GM12892 (cell line): Measurements from ENCODE around the gene OPCML.

ENCODE experiments used
- DNase-seq: peaks from one replicate; pipeline ENCODE4 v3.0.0; 2011; ENCODE audit not compliant: insufficient read length
- FAIRE-seq: peaks from 2 replicates; lab custom pipeline; 2011; peaks lifted over from hg19 to GRCh38; lab: Jason Lieb, UNC
- POLR2A ChIP-seq: IDR thresholded peaks from 2 replicates; pipeline ENCODE4 v1.6.1; 2011; ENCODE audit warnings: low read depth, low read length, control low read depth
- POLR2AphosphoS5 ChIP-seq: IDR thresholded peaks from 2 replicates; pipeline ENCODE4 v1.6.1; 2011; ENCODE audit warnings: low read depth, low read length, control low read depth
- TAF1 ChIP-seq: IDR thresholded peaks from 2 replicates; pipeline ENCODE4 v1.6.1; 2011; ENCODE audit warnings: low read depth, mild to moderate bottlenecking, control low read depth, low read length, borderline replicate concordance

OPCML gene

DNA sequence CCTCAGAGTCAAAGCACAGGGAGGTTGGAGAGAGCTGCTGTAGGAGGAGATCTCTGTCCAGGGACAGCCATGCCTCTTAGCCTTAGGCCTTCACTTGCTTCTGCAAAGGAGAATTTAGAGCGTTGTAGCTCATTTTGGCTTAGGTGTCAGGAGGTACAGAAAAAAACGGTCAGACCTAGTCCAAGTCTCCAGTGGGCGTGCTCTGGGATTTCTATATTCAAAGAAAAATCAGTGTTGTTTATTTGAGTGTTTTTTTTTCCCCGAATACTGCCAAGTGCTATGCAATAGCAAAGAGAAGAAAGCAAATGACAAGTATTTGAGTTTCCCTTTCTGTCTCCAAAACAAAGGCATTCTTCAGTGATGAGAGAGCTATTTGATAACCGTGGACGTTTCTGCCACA, 22.7 kb upstream of the OPCML start:
- DNase-seq (no peak), FAIRE-seq (no peak)
- TF ChIP-seq POLR2AphosphoS5 (no peak), POLR2A (no peak), TAF1 (no peak)

DNA sequence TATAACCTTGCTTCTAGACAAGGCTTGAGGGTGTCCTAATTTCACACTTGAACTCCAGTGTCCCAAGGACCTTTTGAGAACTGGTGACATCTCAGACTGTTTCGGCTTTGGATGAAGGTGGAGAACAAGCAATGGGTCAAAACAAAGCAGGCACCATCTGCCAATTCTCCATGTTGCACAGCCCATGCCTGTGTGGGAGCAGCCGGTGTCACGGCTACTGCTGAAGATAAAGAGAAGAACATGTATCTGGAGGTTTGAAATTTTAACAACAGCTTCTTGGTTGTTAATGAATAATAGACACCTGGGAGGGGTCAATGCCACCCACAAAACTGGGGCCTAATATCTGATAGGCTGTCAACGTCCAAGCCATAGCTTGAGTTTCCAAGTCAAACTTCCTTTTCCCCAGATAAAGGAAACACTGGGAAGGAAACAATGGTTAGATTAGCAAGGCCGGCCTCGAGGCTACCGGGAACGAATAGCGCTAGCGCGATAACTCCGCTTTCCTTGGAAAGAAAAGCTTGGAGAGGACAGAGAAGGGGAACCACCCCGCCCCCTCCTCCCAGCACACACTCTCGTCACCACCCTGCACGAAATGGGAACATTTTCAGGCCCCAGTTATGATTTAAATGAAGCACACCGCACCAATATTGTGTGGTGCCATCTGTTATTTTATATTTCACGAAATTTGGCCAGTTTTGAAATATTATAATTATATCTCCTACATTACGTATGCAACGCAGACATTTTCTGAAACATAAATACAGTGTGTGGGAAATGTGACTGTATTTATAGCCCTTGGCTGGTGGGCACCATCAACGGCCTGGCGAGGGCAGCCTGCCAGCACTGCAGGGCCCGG, 21.8 kb upstream of the OPCML start:
- DNase-seq (no peak), FAIRE-seq (no peak)

DNA sequence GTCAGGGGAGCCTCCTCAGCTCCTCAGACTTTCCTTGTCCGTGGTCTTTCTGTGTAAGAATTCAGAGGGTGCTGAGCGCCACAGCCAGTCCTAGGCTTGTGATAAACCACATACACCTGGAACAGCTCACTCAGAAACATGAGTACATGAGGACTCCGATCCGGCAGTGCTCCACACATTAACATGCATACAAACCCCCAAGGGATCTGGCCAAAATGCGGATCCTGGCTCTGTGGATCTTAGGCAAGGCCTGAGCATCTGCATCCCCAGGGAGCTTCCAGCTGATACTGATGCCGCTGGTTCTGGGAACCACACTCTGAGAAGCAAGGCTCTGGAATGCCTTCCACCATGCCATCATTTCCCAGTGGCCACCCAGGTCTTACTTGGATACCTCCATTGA, 20.6 kb upstream of the OPCML start:
- TF ChIP-seq POLR2A (no peak), POLR2AphosphoS5 (no peak), TAF1 (no peak)
- no peak for FAIRE-seq
- no peak for DNase-seq

More for the DNA sequence above, 21.8 kb upstream of the OPCML start:
- TF ChIP-seq POLR2A: no peak
- no peak for TF ChIP-seq TAF1
- no peak for TF ChIP-seq POLR2AphosphoS5

DNA sequence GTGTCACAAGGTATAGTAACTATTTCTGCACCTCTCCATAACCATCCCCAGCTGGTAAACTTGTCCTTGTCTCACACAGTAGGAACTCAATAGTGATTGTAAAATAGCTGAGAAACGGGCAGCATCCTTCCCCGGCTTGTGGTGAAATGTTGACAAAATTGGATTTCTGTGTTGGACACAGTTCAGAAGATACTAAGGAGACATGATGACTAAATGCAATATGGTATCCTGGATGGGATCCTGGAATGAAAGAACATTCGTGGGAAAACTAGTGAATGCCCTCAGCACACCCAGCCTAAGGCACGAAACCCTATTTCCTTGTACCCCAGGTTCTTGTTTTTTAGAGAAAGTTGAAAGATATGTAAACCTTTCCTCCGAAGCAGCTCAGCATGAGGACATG, 18.8 kb upstream of the OPCML start:
- TF ChIP-seq POLR2AphosphoS5: no peak
- TF ChIP-seq POLR2A: no peak
- TF ChIP-seq TAF1: no peak
- FAIRE-seq (no peak), DNase-seq (no peak)

- no peak for FAIRE-seq
- TF ChIP-seq POLR2AphosphoS5 (no peak), POLR2A (no peak), TAF1 (no peak)
- no peak for DNase-seq
Observed at GRCh38 chr11:133549826-133550225, 17.5 kb upstream of the OPCML start.

DNA sequence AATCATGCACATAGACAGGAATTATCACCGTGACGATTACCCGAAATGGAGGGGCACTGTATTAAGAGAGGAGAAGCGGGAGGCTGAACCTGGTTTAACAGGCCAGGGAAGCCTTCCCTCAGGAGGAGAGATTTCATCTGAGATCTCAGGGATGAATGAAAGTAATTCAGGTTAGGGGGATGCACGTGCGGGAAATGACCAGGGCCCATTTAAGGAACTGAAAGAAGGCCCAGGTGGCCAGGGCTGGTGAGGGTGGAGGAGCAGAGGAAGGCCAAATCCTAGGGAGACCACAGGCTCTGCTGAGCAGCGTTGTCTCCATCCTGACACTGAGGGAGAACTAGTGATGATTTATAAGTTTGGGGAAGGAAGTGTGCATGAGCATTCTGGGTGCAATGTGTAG, 16.3 kb upstream of the OPCML start:
- no peak for TF ChIP-seq POLR2AphosphoS5
- TF ChIP-seq POLR2A: no peak
- TF ChIP-seq TAF1: no peak
- no peak for FAIRE-seq

GRCh38 chr11:133547808-133548494, 15.7 kb upstream of the OPCML start:
- DNase-seq: no peak

More for the DNA sequence above, 16.3 kb upstream of the OPCML start:
- no peak for DNase-seq

DNA sequence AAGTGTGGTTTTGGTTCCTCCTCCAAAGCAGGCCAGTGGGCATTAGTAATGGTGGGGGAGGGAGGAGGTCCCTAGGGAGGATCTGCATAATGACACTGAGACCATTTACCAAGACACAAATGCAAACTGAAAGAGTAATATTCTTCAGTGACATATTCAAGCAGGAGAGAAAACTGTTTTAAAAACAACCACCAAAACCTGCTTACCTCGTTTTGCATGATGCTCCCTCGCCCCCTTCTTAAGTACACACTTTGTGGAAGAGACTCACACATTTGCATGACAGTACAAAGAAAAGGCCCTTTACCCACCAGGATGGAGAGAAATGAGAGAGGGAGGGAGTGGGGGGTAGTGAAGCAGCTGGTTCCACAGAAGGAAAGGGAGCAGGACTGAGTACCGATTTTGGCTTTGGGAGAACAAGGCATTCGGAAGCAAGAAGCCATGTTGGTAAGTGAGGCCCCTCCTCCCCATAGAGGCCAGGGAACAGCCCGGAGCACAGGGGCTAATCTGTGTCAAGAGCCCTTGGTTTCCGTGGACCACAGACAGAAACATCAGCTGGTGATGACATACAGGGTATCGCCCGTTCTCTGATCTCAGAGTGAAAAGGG, 13.0 kb upstream of the OPCML start:
- TF ChIP-seq POLR2A (no peak), POLR2AphosphoS5 (no peak), TAF1 (no peak)
- DNase-seq: no peak
- peak; percentile 76 for FAIRE-seq

More at GRCh38 chr11:133547808-133548494, 15.7 kb upstream of the OPCML start:
- TF ChIP-seq TAF1 (no peak), POLR2A (no peak), POLR2AphosphoS5 (no peak)
- FAIRE-seq: no peak

- TF ChIP-seq TAF1 (no peak), POLR2AphosphoS5 (no peak), POLR2A (no peak)
- FAIRE-seq (no peak), DNase-seq (no peak)
Observed at GRCh38 chr11:133541720-133542095, 9.4 kb upstream of the OPCML start.

DNA sequence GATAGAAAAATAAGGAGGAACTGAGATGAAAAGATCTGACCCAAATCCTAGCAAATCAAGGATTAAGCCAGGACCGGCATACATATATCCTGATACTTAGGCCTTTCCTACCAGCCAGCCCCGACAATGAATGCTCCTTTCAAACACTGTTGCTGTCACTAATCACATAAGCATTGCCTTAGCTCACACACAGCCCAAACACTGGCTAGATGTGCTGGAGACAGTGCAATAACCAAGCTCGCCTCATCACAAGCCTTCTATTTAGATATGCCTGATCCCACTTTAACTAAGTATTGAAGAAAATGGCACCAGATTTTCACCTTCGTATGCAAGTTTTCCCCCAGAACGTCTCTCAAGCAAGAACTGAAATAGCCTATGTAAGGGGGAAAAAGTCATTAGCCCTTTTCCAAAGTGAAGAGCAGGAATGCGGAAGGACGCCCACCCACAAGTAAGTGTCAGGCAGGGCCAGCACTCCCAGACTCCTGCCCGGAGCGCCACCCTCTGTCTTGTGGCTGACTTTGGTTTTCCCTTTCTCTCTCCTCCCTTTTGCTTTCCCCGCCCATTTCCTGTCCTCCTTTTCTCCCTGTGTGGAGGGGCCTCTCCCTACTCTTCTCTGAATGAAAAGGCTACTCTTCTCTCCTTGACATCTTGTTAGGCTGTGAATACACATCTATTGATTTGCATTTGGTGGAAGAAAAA, 8.9 kb upstream of the OPCML start:
- no peak for FAIRE-seq
- DNase-seq: no peak
- no peak for TF ChIP-seq POLR2AphosphoS5
- no peak for TF ChIP-seq POLR2A
- TF ChIP-seq TAF1: no peak

DNA sequence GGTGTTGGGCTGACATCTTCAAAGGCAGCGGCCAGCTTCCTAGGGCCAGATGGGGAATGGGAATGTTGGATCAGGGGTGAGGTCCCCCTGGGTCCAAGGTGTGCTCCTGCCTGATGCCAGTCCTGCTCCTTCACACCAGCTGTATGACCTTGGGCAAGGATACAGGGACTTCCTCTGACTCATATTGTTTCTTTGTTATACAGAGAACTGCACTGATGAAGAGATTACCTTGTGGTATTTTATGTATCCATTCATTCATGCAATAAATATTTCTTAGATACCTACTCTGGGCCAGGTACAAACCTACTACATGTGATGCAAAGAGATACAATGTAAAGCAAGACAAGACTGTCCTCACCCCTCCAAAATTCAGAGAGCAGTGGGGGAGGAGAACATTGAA, 3.9 kb upstream of the OPCML start:
- FAIRE-seq (peak; percentile 63), DNase-seq (no peak)
- TF ChIP-seq TAF1: no peak
- no peak for TF ChIP-seq POLR2A
- no peak for TF ChIP-seq POLR2AphosphoS5

DNA sequence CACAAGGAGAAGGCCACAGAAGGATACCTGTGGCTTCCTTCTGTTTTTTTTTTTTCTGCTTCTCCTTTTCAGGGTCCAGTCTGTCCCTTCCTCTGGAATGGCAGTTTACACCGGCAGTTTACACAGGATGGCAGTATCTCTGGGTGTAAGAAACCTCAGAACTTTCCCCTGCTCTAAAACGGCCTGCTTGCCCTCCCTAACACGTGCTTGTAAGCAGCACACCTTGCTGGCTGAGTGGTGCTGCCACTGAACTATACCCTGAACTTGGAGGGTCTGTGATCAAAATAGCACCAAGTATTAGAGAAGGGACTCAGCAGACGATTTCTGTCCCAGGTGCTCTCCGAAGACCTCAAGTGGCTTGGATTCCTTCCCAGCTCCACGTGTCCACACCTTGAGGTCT, 904 bp upstream of the OPCML start:
- TF ChIP-seq POLR2A (no peak), TAF1 (no peak), POLR2AphosphoS5 (no peak)
- no peak for FAIRE-seq

More for the DNA sequence above, 904 bp upstream of the OPCML start:
- DNase-seq: no peak
